Endothelial cell of umbilical vein (primary cell): ENCODE data around the gene OPTC. TPM values are rescaled to one million over a fixed set of nuclear protein-coding genes. Genes with fewer than 3 reads are reported as not detected.

Experiments used
- BruUV-seq: library from RNA; stranded (reverse); fragments of 400-500 nt; replicated peaks from 2 replicates; lab custom pipeline; 2021; lab: Mats Ljungman, UMichigan
- CTCF ChIA-PET: fragments of 300-600, 350-600 bp; sonication (Branson Sonifier 250); formaldehyde crosslinking; loops from one replicate; lab custom pipeline; 2021; ENCODE audit warnings: antibody characterized with exemption, inconsistent platforms; lab: Charles Lee
- POLR2A ChIA-PET: fragments of 300-600, 350-600 bp; sonication (Branson Sonifier 250); formaldehyde crosslinking; loops from one replicate; lab custom pipeline; 2021; ENCODE audit warnings: antibody characterized with exemption, inconsistent platforms; lab: Charles Lee
- DNase-seq: peaks from one replicate; pipeline ENCODE4 v3.0.0-alpha.2; 2011; ENCODE audit warnings: low read depth, low spot score
- FAIRE-seq: peaks from 2 replicates; lab custom pipeline; 2011; peaks lifted over from hg19 to GRCh38; lab: Jason Lieb, UNC
- H2AFZ ChIP-seq: 2 replicates; pipeline ENCODE4 v1.6.0; 2012; ENCODE audit warnings: low read depth, low read length, control low read depth, inconsistent platforms
- H3K27ac ChIP-seq: 2 replicates; pipeline ENCODE4 v1.5.1; 2011; ENCODE audit warnings: low read depth, mild to moderate bottlenecking, control low read depth, low read length, moderate library complexity; ENCODE audit not compliant: insufficient read depth
- H3K27me3 ChIP-seq, 2 experiments: 2 replicates each; pipeline versions ENCODE4 v1.6.0 to v1.6.1; 2011; ENCODE audit warnings: low read length in 2 of 2, mixed read lengths in 1 of 2; ENCODE audit not compliant: control insufficient read depth in 2 of 2, insufficient read depth in 2 of 2
- H3K36me3 ChIP-seq, 2 experiments: 2 replicates in 1 of 2; 3 replicates in 1 of 2; pipeline ENCODE4 v1.5.1; 2011; ENCODE audit warnings: low read length in 2 of 2, mild to moderate bottlenecking in 1 of 2, moderate library complexity in 1 of 2; ENCODE audit not compliant: control insufficient read depth in 2 of 2, insufficient read depth in 2 of 2; ENCODE audit errors: extremely low read depth in 1 of 2
- H3K4me1 ChIP-seq: 3 replicates; pipeline ENCODE4 v1.5.1; 2011; ENCODE audit warnings: mild to moderate bottlenecking, low read length; ENCODE audit not compliant: control insufficient read depth, insufficient read depth; ENCODE audit errors: extremely low read depth
- H3K4me2 ChIP-seq: 2 replicates; pipeline ENCODE4 v1.6.1; 2011; ENCODE audit warnings: low read length, control low read depth, mixed read lengths; ENCODE audit not compliant: insufficient read depth
- H3K4me3 ChIP-seq, 3 experiments: fragments of 200-600 bp in 1 of 3; sonication (generic), shearing (Covaris generic) in 1 of 3; replicated peaks in 1 of 3; 2 replicates each; pipeline ENCODE4 v1.5.1; 2011 to 2016; ENCODE audit warnings: control low read depth in 3 of 3, low read length in 3 of 3, mild to moderate bottlenecking in 2 of 3, inconsistent platforms in 1 of 3, low read depth in 1 of 3, moderate library complexity in 1 of 3; ENCODE audit not compliant: insufficient read depth in 1 of 3
- H3K79me2 ChIP-seq: 2 replicates; pipeline ENCODE4 v1.6.0; 2012; ENCODE audit warnings: low read length, inconsistent platforms; ENCODE audit not compliant: control insufficient read depth, insufficient read depth
- H3K9ac ChIP-seq: replicated peaks from 2 replicates; pipeline ENCODE3; 2011; ENCODE audit warnings: low read length, control low read depth; ENCODE audit not compliant: insufficient read depth; ENCODE audit errors: extremely low read depth
- H3K9me1 ChIP-seq: replicated peaks from 3 replicates; pipeline ENCODE4 v1.6.0; 2011; ENCODE audit warnings: mild to moderate bottlenecking, low read length; ENCODE audit not compliant: control insufficient read depth, insufficient read depth; ENCODE audit errors: extremely low read depth
- H3K9me3 ChIP-seq: replicated peaks from 2 replicates; pipeline ENCODE4 v1.5.1; 2012; ENCODE audit warnings: low read length, inconsistent platforms; ENCODE audit not compliant: control insufficient read depth, insufficient read depth
- H4K20me1 ChIP-seq: replicated peaks from 2 replicates; pipeline ENCODE3; 2011; ENCODE audit warnings: mild to moderate bottlenecking, low read length; ENCODE audit not compliant: control insufficient read depth, insufficient read depth; ENCODE audit errors: extremely low read depth
- EZH2 ChIP-seq: IDR thresholded peaks from 2 replicates; pipeline ENCODE4 v1.6.1; 2012; ENCODE audit warnings: borderline replicate concordance, low read depth, mild to moderate bottlenecking, moderate library complexity, low read length, inconsistent platforms; ENCODE audit not compliant: severe bottlenecking
- FOS ChIP-seq: IDR thresholded peaks from 2 replicates; pipeline ENCODE4 v1.6.1; 2011; ENCODE audit warnings: mild to moderate bottlenecking, low read length, moderate library complexity, borderline replicate concordance; ENCODE audit not compliant: insufficient read depth
- GATA2 ChIP-seq: IDR thresholded peaks from 2 replicates; pipeline ENCODE4 v1.7.0; 2011; ENCODE audit warnings: low read depth, mild to moderate bottlenecking, moderate library complexity, mixed read lengths, low read length; ENCODE audit not compliant: insufficient read length, insufficient read depth
- JUN ChIP-seq: IDR thresholded peaks from 2 replicates; pipeline ENCODE4 v1.6.1; 2011; ENCODE audit warnings: borderline replicate concordance, low read depth; ENCODE audit not compliant: insufficient read length, insufficient read depth
- MYC ChIP-seq: IDR thresholded peaks from one replicate; pipeline ENCODE4 v1.6.1; 2011; ENCODE audit warnings: mild to moderate bottlenecking, low read depth, low read length
- POLR2A ChIP-seq: IDR thresholded peaks from 2 replicates; pipeline ENCODE4 v1.6.1; 2012; ENCODE audit warnings: low read depth, mild to moderate bottlenecking, control low read depth, low read length
- POLR2AphosphoS5 ChIP-seq: IDR thresholded peaks from 2 replicates; pipeline ENCODE4 v1.6.1; 2012; ENCODE audit warnings: low read depth, mild to moderate bottlenecking, control low read depth, low read length, moderate library complexity; ENCODE audit not compliant: insufficient read depth
- dilution Hi-C: fragments of 300-500 bp; cut with MboI; formaldehyde crosslinking; loops from one replicate; pipeline ENCODE4 v1.15.0; 2019; ENCODE audit warnings: low sequenced_read_pairs; ENCODE audit not compliant: extremely low pct_ligation_motif_present
- intact Hi-C: fragments of 100-400 bp; cut with micrococcal nuclease; formaldehyde crosslinking; loops from one replicate; pipeline ENCODE4 v1.10.0; 2022
- polyA plus RNA-seq, 4 experiments: library from polyadenylated mRNA; depleted of rRNA in 3 of 4; stranded (reverse) in 3 of 4; unstranded in 1 of 4; fragments of >200 nt; gene quantifications; 2 replicates each; pipeline versions ENCODE4 v1.2.1 to v1.2.3, GENCODE V29; 2011 to 2012; ENCODE audit warnings: missing spikeins in 1 of 4
- total RNA-seq: library from RNA; stranded (reverse); gene quantifications from 2 replicates; pipeline ENCODE4 v1.2.3, GENCODE V29; 2021
- TF ChIP-seq, protein P1 (sequence below): IDR thresholded peaks from 2 replicates; pipeline ENCODE4 v1.6.1; 2011; ENCODE audit not compliant: insufficient read depth, insufficient read length
- TF ChIP-seq, protein P2 (sequence below), 2 donors: IDR thresholded peaks; 1 replicate in 1 of 2; 2 replicates in 1 of 2; pipeline ENCODE4 v1.5.1; 2011; ENCODE audit warnings: low read length in 2 of 2, mild to moderate bottlenecking in 2 of 2, moderate library complexity in 2 of 2, control low read depth in 1 of 2, inconsistent platforms in 1 of 2, low read depth in 1 of 2; ENCODE audit not compliant: insufficient read depth in 1 of 2; ENCODE audit errors: extremely low read depth in 1 of 2

Gene OPTC
- total and polyA plus RNA-seq, 2 donors (not counting 3 experiments of a cell fraction or from before 2014, with no cell fraction given): not detected

DNA sequence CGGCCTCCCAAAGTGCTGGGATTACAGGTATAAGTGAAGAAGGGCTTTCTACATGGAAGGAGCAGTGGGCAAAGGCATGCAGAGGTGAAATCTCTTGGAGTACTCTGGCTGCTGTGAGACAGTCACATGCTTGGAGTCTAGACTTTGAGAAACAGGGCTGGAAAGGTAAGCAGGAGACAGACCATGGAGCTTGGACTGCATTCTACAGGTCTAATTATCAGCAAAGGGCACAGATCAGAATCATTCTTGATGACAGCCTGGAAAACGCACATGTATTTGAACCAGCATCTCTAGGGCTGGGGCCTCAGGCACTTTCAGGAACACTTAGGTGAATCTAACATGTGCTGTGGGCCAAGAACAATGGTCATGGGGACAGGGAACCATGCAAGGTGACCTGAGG is 25.6 kb upstream of the OPTC start:
- Histone ChIP-seq H3K79me2 (no peaks in the 10 kb centered on the region), H3K4me1 (no peaks in the 10 kb centered on the region), H3K27me3 (peaks cover 25 to 28% of the 10 kb centered on the region in 2 experiments), H3K27ac (no peak overlapping the region), H3K4me3 (no peak overlapping the region), H2AFZ (no peak overlapping the region), H3K9me3 (no peaks in the 10 kb centered on the region), H3K9me1 (no peaks in the 10 kb centered on the region), H3K36me3 (no peaks in the 10 kb centered on the region), H3K4me2 (no peak overlapping the region), H3K9ac (no peak overlapping the region), H4K20me1 (no peaks in the 10 kb centered on the region)
- DNase-seq (no peak), FAIRE-seq (no peak)
- BruUV-seq: no TSS peak
- intact Hi-C loops: no loop called here
- dilution Hi-C loops: no loop called here
- TF ChIP-seq, protein P1, sequence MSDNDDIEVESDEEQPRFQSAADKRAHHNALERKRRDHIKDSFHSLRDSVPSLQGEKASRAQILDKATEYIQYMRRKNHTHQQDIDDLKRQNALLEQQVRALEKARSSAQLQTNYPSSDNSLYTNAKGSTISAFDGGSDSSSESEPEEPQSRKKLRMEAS: no peak
- TF ChIP-seq GATA2 (no peak), POLR2A (no peak), MYC (no peak), FOS (no peak), POLR2AphosphoS5 (no peak), JUN (no peak), EZH2 (no peak)
- TF ChIP-seq, protein P2, sequence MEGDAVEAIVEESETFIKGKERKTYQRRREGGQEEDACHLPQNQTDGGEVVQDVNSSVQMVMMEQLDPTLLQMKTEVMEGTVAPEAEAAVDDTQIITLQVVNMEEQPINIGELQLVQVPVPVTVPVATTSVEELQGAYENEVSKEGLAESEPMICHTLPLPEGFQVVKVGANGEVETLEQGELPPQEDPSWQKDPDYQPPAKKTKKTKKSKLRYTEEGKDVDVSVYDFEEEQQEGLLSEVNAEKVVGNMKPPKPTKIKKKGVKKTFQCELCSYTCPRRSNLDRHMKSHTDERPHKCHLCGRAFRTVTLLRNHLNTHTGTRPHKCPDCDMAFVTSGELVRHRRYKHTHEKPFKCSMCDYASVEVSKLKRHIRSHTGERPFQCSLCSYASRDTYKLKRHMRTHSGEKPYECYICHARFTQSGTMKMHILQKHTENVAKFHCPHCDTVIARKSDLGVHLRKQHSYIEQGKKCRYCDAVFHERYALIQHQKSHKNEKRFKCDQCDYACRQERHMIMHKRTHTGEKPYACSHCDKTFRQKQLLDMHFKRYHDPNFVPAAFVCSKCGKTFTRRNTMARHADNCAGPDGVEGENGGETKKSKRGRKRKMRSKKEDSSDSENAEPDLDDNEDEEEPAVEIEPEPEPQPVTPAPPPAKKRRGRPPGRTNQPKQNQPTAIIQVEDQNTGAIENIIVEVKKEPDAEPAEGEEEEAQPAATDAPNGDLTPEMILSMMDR (IDR thresholded peaks at IDR 0.05; ENCODE audit: extremely low read depth in 1 of 2, insufficient read depth in 1 of 2, low read depth in 1 of 2, low read length in 2 of 2): no peak
- ChIA-PET CTCF (interaction anchor here (0.7 to 1.6 kb wide), 2 partner anchors 17 to 201 kb away, joined by 3 read pairs; no protein-coding TSS in a partner anchor), POLR2A (no interaction called here)
